NCI-H2171 treated with DMSO at 0.1 percent for 48 hours (cell line): ENCODE data around the gene CFAP61.
"Not testable (repeated sequence)": the region's sequence is repeated elsewhere in the genome, so short reads cannot be mapped to it uniquely, and the experiment has no call there.

ENCODE experiments used
- DNase-seq: peaks from one replicate; lab custom pipeline; 2025; lab: John Stamatoyannopoulos, UW

The CFAP61 gene

DNA sequence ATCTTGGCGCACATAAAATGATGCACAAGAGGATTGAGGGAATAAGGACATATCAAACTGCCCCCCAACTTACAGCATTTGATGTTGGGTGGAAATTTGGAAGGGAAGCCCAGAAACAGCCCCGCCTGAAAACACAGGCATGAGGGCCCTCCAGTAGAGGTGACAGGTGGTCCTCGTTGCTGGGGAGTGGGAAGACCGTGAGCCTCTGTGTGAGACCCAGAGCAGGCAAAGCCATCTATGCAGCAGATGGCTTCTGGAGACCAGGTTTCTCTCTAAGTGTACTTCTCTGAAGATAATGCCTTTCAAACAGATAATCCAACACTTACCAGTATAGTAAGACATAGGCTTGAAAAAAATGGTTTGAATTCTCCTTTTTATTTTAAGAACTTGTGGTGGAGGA, 183.3 kb downstream of the CFAP61 start:
- DNase-seq, result peak; percentile 86

DNA sequence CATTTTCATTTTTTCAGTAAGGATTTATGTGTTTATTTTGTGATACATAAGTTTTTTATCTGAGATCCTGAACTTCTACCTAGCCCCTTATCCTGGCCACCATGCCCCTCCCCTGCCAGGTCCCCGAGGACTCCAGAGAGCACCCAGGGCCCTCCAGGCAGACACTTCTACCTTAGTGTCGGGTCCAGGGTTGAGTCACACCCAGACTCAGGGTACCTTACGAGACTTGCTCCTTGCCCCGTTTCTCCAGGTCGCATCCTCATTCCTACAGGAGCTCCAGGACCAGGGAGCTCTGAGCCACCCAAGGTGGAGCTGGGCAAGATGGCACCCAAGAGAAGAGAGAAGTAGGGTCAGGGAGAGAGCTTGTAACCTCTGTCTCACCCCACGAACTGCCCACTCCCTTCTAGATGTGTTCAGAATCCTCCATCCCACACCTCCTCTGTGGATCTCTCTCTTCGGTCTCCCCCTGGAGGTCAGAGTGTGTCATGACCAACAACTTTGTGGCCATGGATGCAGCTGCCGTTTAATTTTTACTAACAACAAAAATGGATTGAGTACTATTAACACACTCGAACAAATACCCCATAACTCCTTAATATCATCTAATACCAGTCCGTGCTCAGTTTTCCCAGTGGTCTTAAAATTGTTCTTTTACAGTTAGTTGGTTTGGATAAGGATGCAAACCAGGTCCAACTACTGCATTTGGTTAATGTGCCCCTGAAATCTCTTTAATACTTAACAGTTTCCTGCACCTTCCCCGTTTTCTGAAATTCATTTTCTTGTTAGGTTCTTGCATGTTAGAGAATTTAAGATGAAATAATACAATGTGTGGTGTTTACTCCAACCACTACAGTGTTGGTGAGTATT, 185.0 kb downstream of the CFAP61 start:
- peak; percentile 24 for DNase-seq

DNA sequence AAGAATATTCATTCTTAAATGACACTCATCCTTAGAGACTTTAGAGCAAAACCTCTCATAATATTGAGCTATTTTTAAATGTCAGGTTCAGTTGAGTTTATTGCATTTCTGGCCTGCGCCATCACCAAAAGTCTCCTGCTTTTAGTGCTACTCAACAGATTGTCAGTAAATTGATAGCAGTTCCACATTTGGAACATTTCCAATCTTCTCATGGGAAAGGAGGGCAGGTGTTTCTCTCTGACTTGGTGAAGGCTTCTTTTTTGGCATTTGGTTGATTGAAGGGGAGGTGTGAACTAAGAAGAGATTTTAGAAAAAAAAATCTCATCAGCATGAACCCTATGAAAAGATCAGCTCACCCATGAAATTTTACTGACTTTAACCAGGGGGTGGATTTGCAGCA, 189.6 kb downstream of the CFAP61 start:
- DNase-seq, result peak; percentile 100

DNA sequence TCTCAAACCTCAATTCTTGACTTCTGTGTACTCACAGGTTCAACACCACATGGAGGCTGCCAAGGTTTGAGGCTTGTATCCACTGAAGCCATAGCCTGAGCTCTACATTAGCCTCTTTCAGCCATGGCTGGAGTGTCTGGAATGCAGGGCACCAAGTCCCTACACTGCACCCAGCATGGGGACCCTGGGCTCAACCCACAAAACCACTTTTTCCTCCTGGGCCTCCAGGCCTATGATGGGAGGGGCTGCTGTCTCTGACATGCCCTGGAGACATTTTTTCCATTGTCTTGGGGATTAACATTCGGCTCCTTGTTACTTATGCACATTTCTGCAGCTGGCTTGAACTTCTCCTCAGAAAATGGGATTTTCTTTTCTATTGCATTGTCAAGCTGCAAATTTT, 192.1 kb downstream of the CFAP61 start:
- not testable (repeated sequence) for DNase-seq

DNA sequence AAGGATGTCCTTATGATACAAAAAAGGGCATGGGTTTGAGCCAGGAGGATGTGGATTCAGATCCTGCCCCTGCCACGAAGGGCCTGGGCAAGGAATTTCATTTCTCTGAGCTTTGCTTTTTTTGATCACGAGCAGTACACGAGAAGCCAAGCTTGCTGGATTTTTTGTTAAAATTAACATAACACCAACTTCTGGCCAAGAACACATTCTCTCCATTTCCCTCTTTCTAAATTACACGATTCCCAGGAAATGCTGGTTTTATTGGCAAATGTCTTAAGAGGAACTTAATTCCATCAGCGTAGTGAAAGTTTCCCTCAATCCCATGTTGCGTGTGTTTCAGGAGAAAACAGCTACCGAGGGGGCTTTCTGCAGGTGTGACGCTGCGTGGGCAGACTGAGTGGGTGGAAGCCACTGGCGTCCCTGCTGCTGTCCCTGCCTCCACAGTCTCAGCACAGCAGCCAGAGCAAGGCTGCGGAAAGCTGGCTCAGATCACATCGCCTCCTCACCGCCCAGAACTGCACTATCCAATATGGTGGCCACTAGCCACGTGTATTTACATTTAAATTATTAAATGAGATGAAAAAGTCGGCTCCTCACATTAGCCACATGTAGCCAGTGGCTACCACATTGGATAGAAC, 194.8 kb downstream of the CFAP61 start:
- DNase-seq, result no peak

DNA sequence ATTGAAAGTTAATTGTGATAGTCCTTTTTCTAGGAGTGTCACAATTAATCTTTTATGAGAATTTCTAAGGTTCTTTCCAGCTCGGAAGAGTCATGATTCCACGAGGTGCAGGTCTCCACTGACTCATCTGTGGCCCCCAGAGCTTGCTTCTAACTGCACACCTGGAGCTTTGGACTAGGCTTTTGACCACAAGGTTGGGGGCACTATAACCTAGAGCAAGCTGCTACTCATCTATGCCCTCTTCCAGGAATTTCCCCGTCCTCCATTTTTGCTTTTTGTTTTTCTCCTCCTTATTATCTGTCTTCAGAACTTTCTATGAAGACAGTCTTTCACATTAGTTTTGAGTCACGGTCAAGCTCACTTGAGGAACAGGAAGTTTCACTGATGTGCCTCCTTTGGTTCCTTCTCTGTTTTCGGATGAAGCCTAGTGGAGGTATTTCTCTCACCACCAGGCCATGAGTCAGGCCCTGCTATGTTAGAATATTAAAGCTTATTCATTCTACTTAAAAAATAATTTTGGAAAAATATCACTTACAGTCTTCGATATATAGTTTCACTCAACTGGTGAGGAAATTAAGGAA, 196.4 kb downstream of the CFAP61 start:
- no peak for DNase-seq

DNA sequence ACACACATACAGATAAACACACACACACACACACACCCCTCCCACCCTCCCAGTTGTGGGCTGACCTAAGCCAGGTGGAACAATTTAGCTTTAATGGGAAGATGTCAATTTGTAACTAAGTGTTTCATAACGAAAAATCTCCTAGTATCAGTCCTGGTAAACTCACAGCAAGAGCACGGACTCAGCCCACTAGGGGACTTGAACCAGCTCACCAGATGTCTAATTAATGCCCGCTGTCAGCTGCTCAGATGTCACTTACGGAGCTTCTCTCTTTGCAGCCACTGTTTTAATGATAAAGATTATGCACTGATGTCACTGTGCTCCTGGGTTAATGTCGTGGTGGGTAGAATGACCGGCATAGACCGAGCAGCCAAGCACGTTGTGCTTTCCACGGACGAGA, 199.0 kb downstream of the CFAP61 start:
- peak; percentile 93 for DNase-seq

DNA sequence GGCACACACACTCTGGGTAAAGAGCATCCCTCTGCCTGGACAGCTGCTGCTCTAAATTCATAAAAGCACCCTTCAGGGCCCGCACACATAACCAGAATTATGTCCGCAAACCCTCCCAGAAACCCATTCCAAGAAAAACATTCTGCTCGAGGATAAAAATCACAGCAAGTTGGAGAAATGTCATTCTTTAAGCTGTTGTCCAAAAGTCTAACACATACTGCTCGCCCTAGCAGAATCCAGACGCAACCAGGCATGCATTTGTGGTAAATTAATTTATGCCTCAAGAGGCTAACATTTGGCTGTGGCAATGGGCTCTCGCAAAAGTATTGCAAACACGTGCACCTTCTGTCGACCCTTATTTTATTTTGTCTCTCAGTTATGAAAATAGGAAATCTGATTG, 199.5 kb downstream of the CFAP61 start:
- peak; percentile 89 for DNase-seq

DNA sequence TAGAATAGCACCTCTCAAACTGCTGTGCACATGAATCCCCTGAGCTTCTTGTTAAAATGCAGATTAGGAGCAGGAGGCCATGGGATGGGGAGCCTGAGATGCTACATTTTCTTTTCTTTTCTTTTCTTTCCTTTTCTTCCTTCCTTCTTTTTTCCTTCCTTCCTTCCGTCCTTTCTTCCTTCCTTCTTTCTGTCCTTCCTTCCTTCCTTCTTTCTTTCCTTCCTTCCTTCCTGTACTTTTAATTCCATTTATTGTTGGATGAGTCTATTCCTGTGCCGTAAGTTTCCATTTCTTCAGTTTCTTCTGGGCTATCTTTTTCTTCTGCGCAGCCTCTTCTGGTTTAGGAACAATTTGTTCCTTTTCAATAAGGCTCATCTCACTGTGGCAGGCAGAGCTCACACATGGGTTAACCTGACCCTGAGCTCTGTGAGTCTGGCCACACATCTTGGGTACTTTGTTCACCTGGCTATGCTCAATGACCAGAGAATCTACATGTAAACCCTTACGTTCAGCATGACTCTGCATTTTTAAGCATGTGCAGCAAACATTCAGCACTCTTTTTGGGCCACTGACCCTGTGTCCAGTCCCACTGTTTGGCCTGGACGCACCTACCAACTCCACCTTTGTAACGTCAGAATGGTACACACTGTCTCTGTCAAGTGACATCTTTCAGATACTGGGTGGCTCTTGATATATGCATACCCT, 200.9 kb downstream of the CFAP61 start:
- no peak for DNase-seq

DNA sequence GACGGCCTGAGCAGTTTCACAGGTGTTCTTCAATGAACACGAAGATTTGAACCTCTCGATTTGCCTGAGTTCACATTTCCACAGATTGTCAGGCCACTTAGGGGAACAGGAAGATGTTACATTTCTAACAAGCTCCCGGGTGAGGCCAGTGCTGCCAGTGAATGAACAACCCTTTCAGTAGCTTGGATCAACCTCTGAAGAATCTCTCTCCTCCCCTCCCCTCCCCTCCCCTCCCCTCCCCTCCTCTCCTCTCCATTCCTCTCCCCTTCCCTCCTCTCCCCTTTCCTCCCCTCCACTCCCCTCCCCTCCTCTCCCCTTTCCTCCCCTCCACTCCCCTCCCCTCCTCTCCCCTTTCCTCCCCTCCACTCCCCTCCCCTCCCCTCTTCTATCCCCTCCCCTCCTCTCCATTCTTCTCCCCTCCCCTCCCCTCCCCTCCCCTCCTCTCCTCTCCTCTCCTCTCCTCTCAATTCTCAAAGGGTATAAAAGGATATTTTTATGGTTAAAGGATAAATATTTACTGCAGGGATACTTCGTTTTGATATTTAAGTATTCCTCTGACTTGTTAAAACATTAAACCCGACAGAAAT, 201.5 kb downstream of the CFAP61 start:
- DNase-seq, result peak; percentile 27

DNA sequence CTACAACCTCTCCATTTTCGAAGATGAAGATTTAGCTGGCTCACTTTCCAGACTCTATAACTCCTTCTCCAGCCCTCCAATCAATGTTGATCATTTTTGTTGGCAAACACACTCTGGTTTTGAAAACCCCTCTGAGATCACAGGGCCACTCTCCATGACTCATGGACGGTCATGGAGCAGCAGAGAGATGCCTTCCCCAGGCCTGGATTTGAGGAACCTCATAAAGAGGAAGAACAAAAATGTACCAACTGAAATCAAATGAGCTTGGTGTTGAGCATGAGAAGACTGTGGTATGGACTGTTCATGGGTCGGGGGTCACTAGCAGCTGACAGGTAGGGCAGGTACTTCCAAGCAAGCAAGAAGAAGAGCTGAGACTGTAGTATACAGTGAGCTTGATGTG, 202.8 kb downstream of the CFAP61 start:
- no peak for DNase-seq

DNA sequence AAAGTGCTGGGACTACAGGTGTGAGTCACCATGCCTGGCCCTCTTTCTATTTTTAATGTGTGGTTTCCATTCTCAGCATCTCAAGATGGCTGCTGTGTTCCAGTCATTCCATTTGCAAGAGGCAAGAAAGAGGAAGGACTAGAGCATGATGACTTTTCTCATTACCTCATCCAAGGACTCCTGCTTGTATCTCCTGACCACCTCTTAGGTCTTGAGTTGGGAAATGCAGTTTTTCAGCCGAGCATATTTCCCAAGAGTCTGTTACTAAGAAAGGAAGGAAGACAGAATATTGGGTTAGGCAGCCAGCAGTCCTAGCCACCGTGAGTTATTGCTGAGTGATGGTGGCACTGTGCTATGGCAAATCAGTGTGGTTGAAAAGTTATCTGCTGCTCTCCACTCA, 207.2 kb downstream of the CFAP61 start:
- no peak for DNase-seq

DNA sequence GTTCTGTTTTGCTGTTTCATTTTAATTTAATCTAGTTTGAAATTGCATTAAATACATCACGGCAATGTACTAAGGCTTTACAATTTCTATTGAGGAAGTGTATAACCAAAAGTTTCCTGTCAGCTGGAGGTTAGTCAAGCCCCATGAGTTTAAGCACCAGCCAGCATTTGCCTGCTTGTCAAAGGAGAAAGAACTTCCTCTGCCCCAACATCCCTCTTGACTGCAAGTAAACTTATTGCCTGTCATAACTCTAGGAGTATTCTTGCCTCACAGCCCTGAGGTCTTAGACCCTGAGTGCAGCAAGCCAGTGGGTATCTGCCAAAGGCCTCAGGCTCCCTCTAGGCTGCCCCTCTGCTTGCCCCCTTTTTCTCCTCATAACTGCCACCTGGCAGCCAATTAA, 208.8 kb downstream of the CFAP61 start:
- no peak for DNase-seq

DNA sequence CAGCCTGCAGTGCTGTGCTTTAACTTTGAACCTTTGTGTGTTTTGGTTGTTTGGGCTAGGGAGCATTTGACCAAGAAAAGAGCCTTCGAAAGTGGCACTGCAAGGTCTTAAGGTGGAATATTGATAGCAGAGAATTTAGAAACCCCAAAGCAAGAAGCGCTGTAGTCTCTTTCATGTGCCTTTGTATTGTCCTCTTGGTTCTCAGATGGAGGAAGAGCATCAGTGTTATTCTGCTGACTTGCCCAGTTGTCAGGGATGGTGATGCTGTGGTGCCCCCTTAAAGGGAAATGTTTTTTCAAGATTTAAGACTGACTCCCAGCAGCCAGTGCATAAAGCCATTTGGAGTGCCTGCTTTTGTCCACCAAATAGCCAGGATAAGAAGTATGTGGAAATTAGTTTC, 212.9 kb downstream of the CFAP61 start:
- DNase-seq, result no peak

DNA sequence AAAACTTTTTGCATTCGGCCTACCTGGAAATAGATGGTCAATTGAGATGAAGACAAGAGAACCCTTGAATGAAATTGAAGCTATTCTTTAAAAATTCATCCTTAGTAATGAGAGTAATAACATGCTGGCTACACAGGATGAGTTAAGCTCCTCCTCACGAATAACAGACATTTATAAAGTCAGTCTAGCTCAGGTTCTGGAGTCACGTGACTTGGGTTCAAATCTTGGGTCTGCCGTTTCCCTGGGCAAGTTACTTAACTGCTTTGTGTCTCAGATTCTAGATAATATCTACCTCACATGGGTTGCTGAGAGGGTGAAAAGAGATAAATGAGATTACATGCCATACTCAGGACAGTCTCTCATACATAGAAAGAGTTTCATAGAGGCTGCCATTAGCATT, 214.2 kb downstream of the CFAP61 start:
- no peak for DNase-seq

DNA sequence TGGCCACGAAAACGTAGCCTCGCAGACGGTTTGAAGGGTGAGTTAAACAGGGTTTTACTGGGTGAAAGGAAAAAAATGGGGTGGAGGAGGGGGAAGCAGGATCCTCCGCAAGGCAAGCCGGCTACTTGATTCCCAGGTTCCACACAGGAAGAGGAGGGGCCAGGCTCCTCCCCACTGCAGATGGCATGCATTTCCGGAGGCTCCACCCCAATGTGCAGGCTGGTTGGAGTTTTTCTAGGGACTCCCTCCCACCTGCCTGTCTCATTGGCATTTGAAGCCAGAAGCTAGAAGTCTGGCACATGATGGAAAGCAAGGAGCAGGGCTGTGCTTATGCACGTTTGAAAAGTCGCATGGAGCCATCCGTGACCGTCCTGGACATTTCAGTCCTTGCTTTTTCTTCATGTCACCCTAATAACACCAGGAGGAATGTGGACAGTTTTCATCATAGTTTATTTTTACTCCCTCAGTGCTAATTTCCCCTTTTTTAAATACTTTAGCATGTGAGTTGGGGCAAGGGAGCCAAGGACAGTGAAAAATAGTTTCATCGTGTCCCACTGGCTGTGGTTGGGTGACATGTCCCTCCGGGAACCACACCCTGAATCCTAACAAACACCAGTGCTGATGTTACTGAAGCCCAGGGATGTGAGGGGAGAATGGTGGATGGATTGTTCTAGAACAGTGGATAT, 215.5 kb downstream of the CFAP61 start:
- DNase-seq, result peak; percentile 99

DNA sequence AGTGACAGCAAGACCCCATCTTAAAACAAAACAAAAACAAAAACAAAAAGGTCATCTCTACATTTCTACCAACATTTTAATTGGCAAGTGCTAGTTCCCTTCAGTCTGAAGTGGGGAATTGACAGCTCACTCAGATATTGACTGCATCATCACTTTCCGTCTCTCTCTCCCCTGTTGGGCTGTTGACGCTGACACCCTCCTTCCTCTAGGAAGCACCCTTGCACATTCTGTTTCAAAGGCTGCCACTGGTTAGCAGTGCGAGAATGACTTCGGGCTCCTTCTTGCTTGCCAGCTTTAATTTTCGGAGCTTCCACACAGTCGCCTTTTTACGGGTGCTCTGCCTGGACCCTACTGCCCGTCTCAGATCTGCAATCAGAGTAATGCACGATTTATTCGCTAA, 218.9 kb downstream of the CFAP61 start:
- no peak for DNase-seq

DNA sequence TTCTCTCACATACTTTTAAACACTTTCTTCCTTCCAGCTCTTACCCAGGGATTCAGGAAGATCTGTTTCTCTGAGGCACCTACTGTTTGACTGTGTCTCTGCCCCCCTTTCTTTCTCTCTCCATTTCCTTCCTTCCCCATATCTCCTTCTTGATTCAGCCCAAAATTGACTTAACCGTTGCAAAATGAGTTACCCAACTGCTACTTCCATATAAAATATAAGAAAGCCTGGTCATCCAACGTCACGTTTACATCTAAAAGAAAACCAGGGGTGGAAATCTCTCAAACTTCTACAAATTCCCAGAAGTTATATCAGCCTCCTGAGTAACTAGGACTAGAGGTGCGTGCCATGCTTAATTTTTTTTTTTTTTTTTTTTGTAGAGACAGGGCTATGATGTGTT, 220.4 kb downstream of the CFAP61 start:
- DNase-seq, result no peak

DNA sequence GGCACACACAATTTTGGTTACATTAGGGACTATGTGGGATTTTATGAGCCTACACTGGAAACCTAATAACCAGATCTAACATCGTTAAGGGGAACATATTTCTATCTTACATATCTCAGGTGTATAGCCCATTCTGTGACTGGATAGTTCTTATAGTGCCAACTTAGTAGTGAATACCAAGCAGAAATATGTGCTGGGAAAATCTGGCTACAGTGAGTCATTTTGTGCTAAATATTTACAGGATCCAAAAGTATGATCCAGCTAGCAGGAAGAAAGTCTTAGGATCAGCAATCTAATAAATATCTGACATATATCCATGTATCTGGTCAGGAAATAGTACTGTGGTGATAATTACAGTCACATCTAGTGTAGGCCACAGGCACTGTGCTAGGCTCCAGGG, 221.0 kb downstream of the CFAP61 start:
- DNase-seq, result no peak

DNA sequence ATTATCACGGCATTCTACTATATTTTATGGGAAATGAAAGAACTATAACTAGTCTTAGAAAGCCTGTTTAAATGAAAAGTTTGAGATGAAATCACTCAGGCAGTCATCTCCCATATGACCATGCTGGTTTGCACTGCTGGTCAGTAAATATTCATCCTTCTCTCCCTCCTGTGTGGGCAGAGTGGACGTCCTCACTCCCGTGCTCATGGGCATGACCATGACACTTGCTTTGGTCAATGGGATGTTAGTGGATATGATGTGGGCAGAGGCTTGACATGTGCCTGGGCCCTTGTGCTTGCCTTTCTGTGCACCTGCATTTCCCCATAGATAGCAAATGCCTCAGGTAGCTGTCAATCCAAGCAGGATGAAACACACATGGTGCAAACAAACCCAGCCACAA, 222.5 kb downstream of the CFAP61 start:
- no peak for DNase-seq

DNA sequence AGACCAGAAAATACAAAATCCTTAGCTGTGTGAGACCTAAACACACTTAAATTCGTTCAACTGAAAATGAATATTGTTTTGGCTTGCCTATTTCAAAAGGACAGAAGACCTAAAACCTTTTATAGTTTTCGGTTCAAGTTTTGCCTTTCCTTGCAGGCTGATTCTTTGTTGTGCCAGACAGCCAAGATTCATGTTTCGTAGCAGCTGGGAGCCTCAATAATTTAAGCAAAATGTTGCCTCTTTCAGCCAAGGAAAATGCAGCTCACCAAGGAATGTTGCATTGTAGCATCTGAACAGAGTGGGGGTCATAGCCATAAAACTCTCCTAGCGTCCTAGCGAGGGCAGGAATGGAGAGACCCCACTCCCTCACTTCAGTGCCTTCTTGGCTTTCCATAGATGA, 223.3 kb downstream of the CFAP61 start:
- no peak for DNase-seq
